Osteocyte (in vitro differentiated cells): ENCODE data around the gene TTC34. TPM values are rescaled to one million over a fixed set of nuclear protein-coding genes. Genes with fewer than 3 reads are reported as not detected.

ENCODE experiments used
- DNase-seq: peaks from one replicate; pipeline ENCODE4 v3.0.0; 2021; ENCODE audit warnings: mixed read lengths; ENCODE audit not compliant: unreplicated experiment; ENCODE audit errors: extremely low spot score
- H3K27ac Mint-ChIP-seq: one replicate; pipeline ENCODE4 v1.8.0; 2021; ENCODE audit warnings: mild to moderate bottlenecking, mixed read lengths; ENCODE audit not compliant: unreplicated experiment
- H3K27me3 Mint-ChIP-seq: one replicate; pipeline ENCODE4 v1.8.0; 2021; ENCODE audit warnings: mixed read lengths; ENCODE audit not compliant: unreplicated experiment
- H3K36me3 Mint-ChIP-seq: one replicate; pipeline ENCODE4 v1.8.0; 2021; ENCODE audit warnings: mixed read lengths; ENCODE audit not compliant: unreplicated experiment
- H3K4me1 Mint-ChIP-seq: one replicate; pipeline ENCODE4 v1.8.0; 2021; ENCODE audit warnings: mixed read lengths; ENCODE audit not compliant: unreplicated experiment
- H3K4me3 Mint-ChIP-seq: one replicate; pipeline ENCODE4 v1.8.0; 2021; ENCODE audit warnings: mild to moderate bottlenecking, moderate library complexity, mixed read lengths; ENCODE audit not compliant: unreplicated experiment
- H3K9me3 Mint-ChIP-seq: one replicate; pipeline ENCODE4 v1.8.0; 2021; ENCODE audit warnings: mixed read lengths; ENCODE audit not compliant: unreplicated experiment
- CTCF ChIP-seq: fragments of 200-600 bp; sonication (generic); IDR thresholded peaks from 2 replicates; pipeline ENCODE4 v1.5.0; 2021; ENCODE audit warnings: antibody characterized with exemption, mild to moderate bottlenecking, moderate library complexity
- total RNA-seq: library from RNA; stranded (reverse); gene quantifications from 2 replicates; pipeline ENCODE4 v1.2.1, GENCODE V29; 2021

TTC34 gene
- total RNA-seq, 1 donor from 2014 or later = 1.7 TPM

- DNase-seq = no peak
- no peak for TF ChIP-seq CTCF
- no peak overlapping the region for H3K27ac Mint-ChIP-seq
- no peak overlapping the region for H3K4me3 Mint-ChIP-seq
- H3K4me1 Mint-ChIP-seq = peaks cover 9% of the 10 kb centered on the region
- H3K9me3 Mint-ChIP-seq = peaks cover 5% of the 10 kb centered on the region
- H3K27me3 Mint-ChIP-seq = no peaks in the 10 kb centered on the region
- H3K36me3 Mint-ChIP-seq = no peaks in the 10 kb centered on the region
These were observed 162.9 kb downstream of the TTC34 start for GRCh38 chr1:2638466-2639115.

GRCh38 chr1:2637442-2638145 lies 163.9 kb downstream of the TTC34 start:
- no peak for TF ChIP-seq CTCF
- H3K9me3 Mint-ChIP-seq = peaks cover 5% of the 10 kb centered on the region
- H3K4me3 Mint-ChIP-seq = no peak overlapping the region
- no peak overlapping the region for H3K27ac Mint-ChIP-seq
- no peak for DNase-seq
- no peaks in the 10 kb centered on the region for H3K36me3 Mint-ChIP-seq
- peaks cover 6% of the 10 kb centered on the region for H3K4me1 Mint-ChIP-seq
- no peaks in the 10 kb centered on the region for H3K27me3 Mint-ChIP-seq

- H3K4me3 Mint-ChIP-seq = no peak overlapping the region
- no peak for TF ChIP-seq CTCF
- H3K27ac Mint-ChIP-seq = no peak overlapping the region
- peaks cover 5% of the 10 kb centered on the region for H3K9me3 Mint-ChIP-seq
- DNase-seq = no peak
- H3K36me3 Mint-ChIP-seq = no peaks in the 10 kb centered on the region
- H3K4me1 Mint-ChIP-seq = no peaks in the 10 kb centered on the region
- peaks cover under 1% of the 10 kb centered on the region for H3K27me3 Mint-ChIP-seq
These were observed 164.8 kb downstream of the TTC34 start for GRCh38 chr1:2636733-2637132.

- Mint-ChIP-seq H3K4me3 (no peak overlapping the region), H3K36me3 (no peaks in the 10 kb centered on the region), H3K27ac (no peak overlapping the region), H3K4me1 (no peaks in the 10 kb centered on the region), H3K27me3 (peaks cover 8% of the 10 kb centered on the region), H3K9me3 (peaks cover 10% of the 10 kb centered on the region)
- no peak for DNase-seq
- TF ChIP-seq CTCF = no peak
These were observed 166.0 kb downstream of the TTC34 start for GRCh38 chr1:2635361-2636010.

- Mint-ChIP-seq H3K27me3 (peaks cover 17% of the 10 kb centered on the region), H3K27ac (no peak overlapping the region), H3K4me3 (no peak overlapping the region), H3K4me1 (no peaks in the 10 kb centered on the region), H3K36me3 (no peaks in the 10 kb centered on the region), H3K9me3 (peaks cover 10% of the 10 kb centered on the region)
- DNase-seq = no peak
- no peak for TF ChIP-seq CTCF
These were observed 167.5 kb downstream of the TTC34 start for GRCh38 chr1:2633936-2634491.
